Measurements from ENCODE around the gene RAB10.

DNA sequence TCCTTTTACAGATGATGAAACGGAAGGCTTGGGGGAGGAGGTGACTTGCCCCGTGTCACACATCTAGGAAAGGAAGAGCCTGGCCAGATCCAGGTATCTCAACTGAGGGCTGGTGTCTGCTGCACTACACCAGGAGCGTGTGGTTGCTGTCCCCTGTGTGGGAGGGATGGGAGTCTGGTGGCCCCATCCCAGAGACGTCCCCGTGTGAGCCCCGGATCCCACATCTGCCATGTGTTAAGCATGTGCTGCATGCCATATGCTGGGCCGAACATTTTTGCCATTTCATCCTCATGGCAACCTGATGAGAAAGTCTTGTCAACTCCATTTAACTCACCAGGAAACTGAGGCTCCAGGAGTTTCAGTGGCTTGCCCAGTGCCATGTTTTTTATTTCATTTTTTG, 143.2 kb downstream of the RAB10 start:
- no peak for TF ChIP-seq POLR2AphosphoS5 (IDR thresholded peaks at IDR 0.05)
- no peak for TF ChIP-seq POLR2A (IDR thresholded peaks at IDR 0.05)
- no peak for TF ChIP-seq CTCF (IDR thresholded peaks at IDR 0.05)

Measured in prostate gland (tissue), 2 donors.